ENCODE measurements around the gene FBRSL1.

DNA sequence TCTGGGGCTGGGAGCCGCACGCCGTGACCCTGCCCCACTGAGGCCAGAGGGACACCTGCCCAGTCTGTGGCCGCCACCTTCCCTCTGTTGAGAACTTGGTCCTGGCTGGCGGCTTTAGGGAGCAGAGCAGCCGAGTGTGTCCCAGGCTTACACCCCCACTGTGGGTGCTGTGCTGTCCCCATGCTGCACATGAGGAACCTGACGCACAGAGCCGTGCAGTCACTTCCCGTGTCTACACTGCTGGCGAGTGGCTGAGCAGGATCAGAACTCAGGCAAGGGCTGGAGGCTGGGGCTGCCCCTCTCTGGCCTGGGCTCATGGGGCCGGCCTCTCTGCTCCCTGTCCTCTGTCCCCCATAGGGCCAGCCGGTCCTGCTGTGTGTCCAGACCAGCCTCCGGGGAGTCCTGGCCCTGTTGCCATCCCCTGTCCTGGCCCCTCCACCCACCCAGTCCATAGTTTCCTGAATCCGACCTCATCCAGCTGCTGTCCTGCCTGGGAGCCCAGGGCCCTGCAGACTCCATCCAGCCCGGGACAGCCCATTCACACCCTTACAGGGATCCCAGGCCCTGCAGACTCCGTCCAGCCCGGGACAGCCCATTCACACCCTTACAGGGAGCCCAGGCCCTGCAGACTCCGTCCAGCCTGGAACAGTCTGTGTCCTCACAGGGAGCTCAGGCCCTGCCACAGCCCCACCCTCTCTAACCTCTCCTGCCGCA is 10.3 kb downstream of the FBRSL1 start:
- TF ChIP-seq, protein P1, sequence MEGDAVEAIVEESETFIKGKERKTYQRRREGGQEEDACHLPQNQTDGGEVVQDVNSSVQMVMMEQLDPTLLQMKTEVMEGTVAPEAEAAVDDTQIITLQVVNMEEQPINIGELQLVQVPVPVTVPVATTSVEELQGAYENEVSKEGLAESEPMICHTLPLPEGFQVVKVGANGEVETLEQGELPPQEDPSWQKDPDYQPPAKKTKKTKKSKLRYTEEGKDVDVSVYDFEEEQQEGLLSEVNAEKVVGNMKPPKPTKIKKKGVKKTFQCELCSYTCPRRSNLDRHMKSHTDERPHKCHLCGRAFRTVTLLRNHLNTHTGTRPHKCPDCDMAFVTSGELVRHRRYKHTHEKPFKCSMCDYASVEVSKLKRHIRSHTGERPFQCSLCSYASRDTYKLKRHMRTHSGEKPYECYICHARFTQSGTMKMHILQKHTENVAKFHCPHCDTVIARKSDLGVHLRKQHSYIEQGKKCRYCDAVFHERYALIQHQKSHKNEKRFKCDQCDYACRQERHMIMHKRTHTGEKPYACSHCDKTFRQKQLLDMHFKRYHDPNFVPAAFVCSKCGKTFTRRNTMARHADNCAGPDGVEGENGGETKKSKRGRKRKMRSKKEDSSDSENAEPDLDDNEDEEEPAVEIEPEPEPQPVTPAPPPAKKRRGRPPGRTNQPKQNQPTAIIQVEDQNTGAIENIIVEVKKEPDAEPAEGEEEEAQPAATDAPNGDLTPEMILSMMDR (IDR thresholded peaks at IDR 0.05), result no peak
- no peak for TF ChIP-seq POLR2A (IDR thresholded peaks at IDR 0.05)
- TF ChIP-seq POLR2AphosphoS5 (IDR thresholded peaks at IDR 0.05), result no peak

All from transverse colon (tissue), 4 donors.